ENCODE measurements around the gene CTIF. TPM values are rescaled to one million over a fixed set of nuclear protein-coding genes. Genes with fewer than 3 reads are reported as not detected.

CTIF gene
- total RNA-seq, 1 experiment from 2014 or later, result 5.8 TPM

DNA sequence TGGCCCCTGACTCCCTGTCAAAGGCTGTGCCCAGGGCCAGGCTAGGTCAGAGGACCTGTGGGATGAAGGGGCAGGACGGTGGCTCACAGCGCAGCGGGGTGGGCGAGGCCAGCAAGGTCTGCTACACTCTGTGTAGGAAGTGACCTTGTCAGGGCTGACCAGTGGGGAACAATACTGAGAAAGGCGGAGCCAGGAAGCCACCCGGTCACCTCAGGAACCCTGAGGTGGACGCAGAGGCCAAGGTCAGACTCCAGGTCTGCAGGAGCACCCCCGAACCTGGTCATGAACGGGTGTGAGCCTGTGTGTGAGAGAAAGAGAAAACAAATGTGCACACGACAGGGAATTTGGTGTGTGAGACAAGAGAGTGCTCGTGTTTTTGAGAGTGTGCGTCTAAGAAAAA, 339.6 kb downstream of the CTIF start:
- Histone ChIP-seq H3K4me3 (ENCODE audit: low read length) (no peak overlapping the region), H2AFZ (ENCODE audit: low read length) (no peak overlapping the region), H3F3A (ENCODE audit: low read length, unreplicated experiment) (no peaks in the 10 kb centered on the region), H4K20me1 (ENCODE audit: low read length) (no peaks in the 10 kb centered on the region), H3K79me2 (ENCODE audit: low read length) (no peaks in the 10 kb centered on the region), H3K9me3 (ENCODE audit: low read length) (no peaks in the 10 kb centered on the region), H3K36me3 (ENCODE audit: low read depth, low read length) (no peaks in the 10 kb centered on the region), H3K27me3 (ENCODE audit: low read length) (no peaks in the 10 kb centered on the region), H3K4me2 (ENCODE audit: low read length) (no peak overlapping the region), H3K9ac (ENCODE audit: low read length) (no peak overlapping the region), H3K9me2 (replicated peaks; ENCODE audit: low read length) (no peaks in the 10 kb centered on the region), H3K27ac (ENCODE audit: low read length) (no peak overlapping the region), H3K4me1 (ENCODE audit: insufficient read depth, low read length) (no peaks in the 10 kb centered on the region)
- ChIA-PET POLR2A (ENCODE audit: unreplicated experiment) (no interaction called here), CTCF (no interaction called here)
- DNase-seq (no peak), ATAC-seq (no peak)
- intact Hi-C loops (cut with micrococcal nuclease), result no loop called here
- no peak for TF ChIP-seq EZH2 (IDR thresholded peaks at IDR 0.05; ENCODE audit: low read length, unreplicated experiment)
- no TSS peak for BruUV-seq (replicated peaks)

DNA sequence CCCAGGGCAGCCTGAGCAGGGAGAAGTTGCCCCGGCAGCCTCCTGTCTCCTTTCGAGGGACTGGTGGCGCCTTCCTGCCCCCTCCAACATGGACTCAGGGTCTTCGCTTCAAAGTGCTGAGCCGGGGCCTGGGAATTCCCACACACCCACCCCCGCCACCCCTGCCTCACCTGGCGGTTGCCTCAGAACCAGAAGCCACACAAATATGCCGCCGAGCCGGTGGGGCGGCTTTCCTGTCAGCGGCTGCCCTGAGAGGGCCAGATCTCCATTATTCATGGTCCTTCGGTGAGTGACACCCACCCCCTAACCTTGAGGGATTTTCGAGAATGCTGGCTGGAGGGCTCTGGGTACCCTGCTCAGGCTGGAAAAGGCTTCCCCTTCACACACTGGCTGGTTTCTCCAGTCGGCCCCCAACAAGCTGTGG, 340.2 kb downstream of the CTIF start:
- Histone ChIP-seq H3K9me3 (ENCODE audit: low read length) (no peaks in the 10 kb centered on the region), H3K4me1 (ENCODE audit: insufficient read depth, low read length) (no peaks in the 10 kb centered on the region), H3K27me3 (ENCODE audit: low read length) (no peaks in the 10 kb centered on the region), H3K4me3 (ENCODE audit: low read length) (no peak overlapping the region), H4K20me1 (ENCODE audit: low read length) (no peaks in the 10 kb centered on the region), H3K4me2 (ENCODE audit: low read length) (no peak overlapping the region), H3K79me2 (ENCODE audit: low read length) (no peaks in the 10 kb centered on the region), H3K9me2 (replicated peaks; ENCODE audit: low read length) (no peaks in the 10 kb centered on the region), H3K9ac (ENCODE audit: low read length) (no peak overlapping the region), H3F3A (ENCODE audit: low read length, unreplicated experiment) (no peaks in the 10 kb centered on the region), H3K36me3 (ENCODE audit: low read depth, low read length) (no peaks in the 10 kb centered on the region), H3K27ac (ENCODE audit: low read length) (no peak overlapping the region), H2AFZ (ENCODE audit: low read length) (no peak overlapping the region)
- intact Hi-C loops (cut with micrococcal nuclease), result no loop called here
- POLR2A ChIA-PET (ENCODE audit: unreplicated experiment), result no interaction called here
- CTCF ChIA-PET, result no interaction called here
- no peak for DNase-seq
- no peak for ATAC-seq
- no TSS peak for BruUV-seq (replicated peaks)
- TF ChIP-seq EZH2 (IDR thresholded peaks at IDR 0.05; ENCODE audit: low read length, unreplicated experiment), result no peak
- no peak for TF ChIP-seq EZH2phosphoT487 (IDR thresholded peaks at IDR 0.05; ENCODE audit: borderline replicate concordance, low read length)
- TF ChIP-seq, protein P1, sequence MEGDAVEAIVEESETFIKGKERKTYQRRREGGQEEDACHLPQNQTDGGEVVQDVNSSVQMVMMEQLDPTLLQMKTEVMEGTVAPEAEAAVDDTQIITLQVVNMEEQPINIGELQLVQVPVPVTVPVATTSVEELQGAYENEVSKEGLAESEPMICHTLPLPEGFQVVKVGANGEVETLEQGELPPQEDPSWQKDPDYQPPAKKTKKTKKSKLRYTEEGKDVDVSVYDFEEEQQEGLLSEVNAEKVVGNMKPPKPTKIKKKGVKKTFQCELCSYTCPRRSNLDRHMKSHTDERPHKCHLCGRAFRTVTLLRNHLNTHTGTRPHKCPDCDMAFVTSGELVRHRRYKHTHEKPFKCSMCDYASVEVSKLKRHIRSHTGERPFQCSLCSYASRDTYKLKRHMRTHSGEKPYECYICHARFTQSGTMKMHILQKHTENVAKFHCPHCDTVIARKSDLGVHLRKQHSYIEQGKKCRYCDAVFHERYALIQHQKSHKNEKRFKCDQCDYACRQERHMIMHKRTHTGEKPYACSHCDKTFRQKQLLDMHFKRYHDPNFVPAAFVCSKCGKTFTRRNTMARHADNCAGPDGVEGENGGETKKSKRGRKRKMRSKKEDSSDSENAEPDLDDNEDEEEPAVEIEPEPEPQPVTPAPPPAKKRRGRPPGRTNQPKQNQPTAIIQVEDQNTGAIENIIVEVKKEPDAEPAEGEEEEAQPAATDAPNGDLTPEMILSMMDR (conservative IDR thresholded peaks at IDR 0.05; ENCODE audit: low read depth, low read length), result no peak

DNA sequence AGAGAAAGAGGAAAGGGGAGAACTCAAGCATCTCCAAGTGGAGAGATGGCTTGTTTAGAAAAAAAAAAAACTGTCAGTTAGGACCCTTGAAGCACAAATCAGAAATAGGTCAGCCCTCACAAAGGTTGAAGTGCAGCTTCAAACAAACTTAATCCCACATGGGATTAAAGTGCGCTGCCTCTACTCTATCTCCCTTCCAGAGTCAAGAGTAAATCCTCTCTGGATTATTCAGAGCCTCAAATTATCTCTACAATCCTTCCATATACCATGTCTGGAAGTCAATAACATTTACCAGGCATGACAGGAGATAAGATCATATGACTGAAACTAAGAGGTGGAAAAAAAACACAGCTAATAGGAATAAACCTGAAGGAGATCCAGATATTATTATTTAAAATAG, 342.1 kb downstream of the CTIF start:
- Histone ChIP-seq H3K4me3 (ENCODE audit: low read length) (no peak overlapping the region), H3K9ac (ENCODE audit: low read length) (no peak overlapping the region), H2AFZ (ENCODE audit: low read length) (no peak overlapping the region), H3K36me3 (ENCODE audit: low read depth, low read length) (no peaks in the 10 kb centered on the region), H3K4me1 (ENCODE audit: insufficient read depth, low read length) (no peaks in the 10 kb centered on the region), H3K27me3 (ENCODE audit: low read length) (no peaks in the 10 kb centered on the region), H3K27ac (ENCODE audit: low read length) (no peak overlapping the region), H3K4me2 (ENCODE audit: low read length) (no peak overlapping the region), H3F3A (ENCODE audit: low read length, unreplicated experiment) (no peaks in the 10 kb centered on the region), H3K79me2 (ENCODE audit: low read length) (no peaks in the 10 kb centered on the region), H3K9me2 (replicated peaks; ENCODE audit: low read length) (no peaks in the 10 kb centered on the region), H4K20me1 (ENCODE audit: low read length) (no peaks in the 10 kb centered on the region), H3K9me3 (ENCODE audit: low read length) (no peaks in the 10 kb centered on the region)
- CTCF ChIA-PET, result no interaction called here
- POLR2A ChIA-PET (ENCODE audit: unreplicated experiment), result no interaction called here
- BruUV-seq (replicated peaks), result no TSS peak
- TF ChIP-seq, protein P1 (conservative IDR thresholded peaks at IDR 0.05; ENCODE audit: low read depth, low read length), result no peak
- TF ChIP-seq EZH2 (IDR thresholded peaks at IDR 0.05; ENCODE audit: low read length, unreplicated experiment) (no peak), EZH2phosphoT487 (IDR thresholded peaks at IDR 0.05; ENCODE audit: borderline replicate concordance, low read length) (no peak)
- intact Hi-C loops (cut with micrococcal nuclease), result no loop called here
- ATAC-seq (no peak), DNase-seq (no peak)
